Uterus (tissue), 2 donors: ENCODE measurements around the gene DMRT2.

ENCODE experiments used
- POLR2A ChIP-seq, 2 donors: fragments of 450-650 bp; IDR thresholded peaks; one replicate each; pipeline ENCODE4 v1.6.1; 2016; ENCODE audit warnings: antibody characterized with exemption in 2 of 2, mild to moderate bottlenecking in 1 of 2, moderate library complexity in 1 of 2
- TF ChIP-seq, protein P1 (sequence below), 4 experiments: fragments of 200-600 bp in 2 of 4; fragments of 450-650 bp in 2 of 4; sonication (generic) in 2 of 4; IDR thresholded peaks; one replicate each; pipeline ENCODE4 v1.5.1; 2016 to 2019; ENCODE audit warnings: antibody characterized with exemption in 4 of 4, mild to moderate bottlenecking in 2 of 4, moderate library complexity in 1 of 4

DNA sequence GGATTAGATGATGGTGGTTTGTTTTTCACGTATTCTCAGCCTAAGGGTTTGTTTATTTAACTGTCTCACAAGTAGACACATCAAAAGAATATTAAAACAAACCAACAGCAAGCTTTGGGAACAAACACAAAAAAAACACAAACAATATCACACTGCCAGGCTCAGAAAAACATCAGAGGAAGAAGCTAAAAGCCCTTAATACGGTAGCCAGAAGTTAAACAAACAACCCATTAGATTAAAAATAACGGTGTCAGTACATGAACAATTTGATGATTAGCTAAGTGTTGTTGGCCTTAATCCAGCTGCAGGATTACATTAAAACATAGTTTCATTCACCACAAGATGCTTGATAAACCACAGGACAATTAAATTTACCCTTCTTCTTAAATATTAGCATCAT lies 15.9 kb upstream of the DMRT2 start:
- TF ChIP-seq POLR2A (IDR thresholded peaks at IDR 0.05): no peak
- TF ChIP-seq, protein P1, sequence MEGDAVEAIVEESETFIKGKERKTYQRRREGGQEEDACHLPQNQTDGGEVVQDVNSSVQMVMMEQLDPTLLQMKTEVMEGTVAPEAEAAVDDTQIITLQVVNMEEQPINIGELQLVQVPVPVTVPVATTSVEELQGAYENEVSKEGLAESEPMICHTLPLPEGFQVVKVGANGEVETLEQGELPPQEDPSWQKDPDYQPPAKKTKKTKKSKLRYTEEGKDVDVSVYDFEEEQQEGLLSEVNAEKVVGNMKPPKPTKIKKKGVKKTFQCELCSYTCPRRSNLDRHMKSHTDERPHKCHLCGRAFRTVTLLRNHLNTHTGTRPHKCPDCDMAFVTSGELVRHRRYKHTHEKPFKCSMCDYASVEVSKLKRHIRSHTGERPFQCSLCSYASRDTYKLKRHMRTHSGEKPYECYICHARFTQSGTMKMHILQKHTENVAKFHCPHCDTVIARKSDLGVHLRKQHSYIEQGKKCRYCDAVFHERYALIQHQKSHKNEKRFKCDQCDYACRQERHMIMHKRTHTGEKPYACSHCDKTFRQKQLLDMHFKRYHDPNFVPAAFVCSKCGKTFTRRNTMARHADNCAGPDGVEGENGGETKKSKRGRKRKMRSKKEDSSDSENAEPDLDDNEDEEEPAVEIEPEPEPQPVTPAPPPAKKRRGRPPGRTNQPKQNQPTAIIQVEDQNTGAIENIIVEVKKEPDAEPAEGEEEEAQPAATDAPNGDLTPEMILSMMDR (IDR thresholded peaks at IDR 0.05): no peak
